SJSA1 (cell line): ENCODE data around the gene RPUSD1. TPM values are rescaled to one million over a fixed set of nuclear protein-coding genes. Genes with fewer than 3 reads are reported as not detected.

Source experiments
- DNase-seq, 2 experiments: peaks; one replicate each; pipeline ENCODE4 v3.0.0-alpha.2; 2015 to 2020; ENCODE audit warnings: low spot score in 2 of 2, low read depth in 1 of 2
- H3K27ac ChIP-seq: fragments of 250-450 bp; sonication (Bioruptor Pico); 2 replicates; pipeline ENCODE4 v1.5.1; 2020; ENCODE audit warnings: mild to moderate bottlenecking, moderate library complexity
- H3K27me3 ChIP-seq: fragments of 250-450 bp; sonication (Bioruptor Pico); replicated peaks from 2 replicates; pipeline ENCODE4 v1.5.1; 2020; ENCODE audit warnings: mild to moderate bottlenecking, moderate library complexity
- H3K36me3 ChIP-seq: fragments of 250-450 bp; sonication (Bioruptor Pico); 2 replicates; pipeline ENCODE4 v1.5.1; 2020; ENCODE audit warnings: mild to moderate bottlenecking
- H3K4me1 ChIP-seq: fragments of 250-450 bp; sonication (Bioruptor Pico); replicated peaks from 2 replicates; pipeline ENCODE4 v1.6.1; 2021; ENCODE audit warnings: mild to moderate bottlenecking
- H3K4me3 ChIP-seq: fragments of 250-450 bp; sonication (Bioruptor Pico); 2 replicates; pipeline ENCODE4 v1.5.1; 2020; ENCODE audit warnings: mild to moderate bottlenecking
- H3K9me3 ChIP-seq: fragments of 250-450 bp; sonication (Bioruptor Pico); replicated peaks from 2 replicates; pipeline ENCODE4 v1.5.1; 2020; ENCODE audit warnings: mild to moderate bottlenecking
- total RNA-seq: library from RNA; depleted of rRNA; stranded (reverse); fragments of >200 nt; shearing (Covaris generic); gene quantifications from 2 replicates; pipeline ENCODE4 v1.2.3, GENCODE V29; 2014

The RPUSD1 gene
- total RNA-seq, 1 experiment from 2014 or later: 35.7 TPM

GRCh38 chr16:813916-814412, 25.8 kb upstream of the RPUSD1 start:
- no peaks in the 10 kb centered on the region for H3K36me3 ChIP-seq
- H3K9me3 ChIP-seq: no peaks in the 10 kb centered on the region
- H3K27me3 ChIP-seq: peaks cover 15% of the 10 kb centered on the region
- no peak overlapping the region for H3K4me3 ChIP-seq
- H3K27ac ChIP-seq: no peak overlapping the region
- no peak for DNase-seq
- peaks cover 17% of the 10 kb centered on the region for H3K4me1 ChIP-seq

GRCh38 chr16:813204-813915, 25.2 kb upstream of the RPUSD1 start:
- Histone ChIP-seq H3K9me3 (no peaks in the 10 kb centered on the region), H3K36me3 (no peaks in the 10 kb centered on the region), H3K27me3 (peaks cover 15% of the 10 kb centered on the region), H3K4me1 (peaks cover 18% of the 10 kb centered on the region), H3K4me3 (0 out of 2 replicates have a peak overlapping the region, but pooled peaks have one; percentile 6), H3K27ac (no peak overlapping the region)
- DNase-seq: no peak

GRCh38 chr16:808085-808386, 19.9 kb upstream of the RPUSD1 start:
- peaks cover 13% of the 10 kb centered on the region for H3K4me1 ChIP-seq
- peaks cover 5% of the 10 kb centered on the region; the same call in 1 of the 2 replicates for H3K36me3 ChIP-seq
- peaks cover 17% of the 10 kb centered on the region for H3K27me3 ChIP-seq
- H3K4me3 ChIP-seq: peak overlapping the region; percentile 77
- no peak for DNase-seq
- H3K9me3 ChIP-seq: no peaks in the 10 kb centered on the region
- no peak overlapping the region; the same call in 1 of the 2 replicates for H3K27ac ChIP-seq

- DNase-seq: peak; percentile 89 to 95
- Histone ChIP-seq H3K9me3 (no peaks in the 10 kb centered on the region), H3K27ac (peak overlapping the region; percentile 82), H3K36me3 (peaks cover 5% of the 10 kb centered on the region; the same call in 1 of the 2 replicates), H3K4me3 (peak overlapping the region; percentile 77), H3K27me3 (peaks cover 19% of the 10 kb centered on the region), H3K4me1 (peaks cover 13% of the 10 kb centered on the region)
Measured at GRCh38 chr16:807347-808084, 19.3 kb upstream of the RPUSD1 start.

- Histone ChIP-seq H3K36me3 (peaks cover 5% of the 10 kb centered on the region; the same call in 1 of the 2 replicates), H3K27ac (no peak overlapping the region), H3K4me1 (peaks cover 13% of the 10 kb centered on the region), H3K27me3 (peaks cover 39% of the 10 kb centered on the region), H3K9me3 (no peaks in the 10 kb centered on the region), H3K4me3 (no peak overlapping the region)
- no peak for DNase-seq
Measured at GRCh38 chr16:805474-805873, 17.3 kb upstream of the RPUSD1 start.

- no peaks in the 10 kb centered on the region for H3K9me3 ChIP-seq
- H3K4me1 ChIP-seq: peaks cover 13% of the 10 kb centered on the region
- no peak overlapping the region for H3K4me3 ChIP-seq
- no peak overlapping the region for H3K27ac ChIP-seq
- H3K36me3 ChIP-seq: peaks cover 5% of the 10 kb centered on the region; the same call in 1 of the 2 replicates
- DNase-seq: no peak
- peaks cover 48% of the 10 kb centered on the region for H3K27me3 ChIP-seq
Measured at GRCh38 chr16:804193-805048, 16.2 kb upstream of the RPUSD1 start.

- H3K27ac ChIP-seq: no peak overlapping the region
- H3K9me3 ChIP-seq: no peaks in the 10 kb centered on the region
- H3K27me3 ChIP-seq: peaks cover 50% of the 10 kb centered on the region
- H3K4me1 ChIP-seq: peaks cover 13% of the 10 kb centered on the region
- H3K4me3 ChIP-seq: no peak overlapping the region
- peaks cover 5% of the 10 kb centered on the region; the same call in 1 of the 2 replicates for H3K36me3 ChIP-seq
- no peak for DNase-seq
Measured at GRCh38 chr16:803754-804080, 15.5 kb upstream of the RPUSD1 start.

GRCh38 chr16:802914-803753, 15.0 kb upstream of the RPUSD1 start:
- H3K4me1 ChIP-seq: peaks cover 10% of the 10 kb centered on the region
- peaks cover 50% of the 10 kb centered on the region for H3K27me3 ChIP-seq
- no peaks in the 10 kb centered on the region for H3K9me3 ChIP-seq
- DNase-seq: no peak
- no peak overlapping the region for H3K4me3 ChIP-seq
- H3K36me3 ChIP-seq: peaks cover 5% of the 10 kb centered on the region; the same call in 1 of the 2 replicates
- H3K27ac ChIP-seq: no peak overlapping the region

- Histone ChIP-seq H3K27ac (no peak overlapping the region), H3K27me3 (peaks cover 50% of the 10 kb centered on the region), H3K4me3 (no peak overlapping the region), H3K4me1 (peaks cover 7% of the 10 kb centered on the region; the same call in 1 of the 2 replicates), H3K36me3 (peaks cover 4% of the 10 kb centered on the region; the same call in 1 of the 2 replicates), H3K9me3 (no peaks in the 10 kb centered on the region)
- DNase-seq: no peak
Measured at GRCh38 chr16:802461-802860, 14.3 kb upstream of the RPUSD1 start.

GRCh38 chr16:801584-802363, 13.6 kb upstream of the RPUSD1 start:
- Histone ChIP-seq H3K27me3 (peaks cover 50% of the 10 kb centered on the region), H3K36me3 (peaks cover 2% of the 10 kb centered on the region), H3K9me3 (no peaks in the 10 kb centered on the region), H3K4me3 (no peak overlapping the region), H3K27ac (no peak overlapping the region), H3K4me1 (peaks cover 3% of the 10 kb centered on the region; the same call in 1 of the 2 replicates)
- DNase-seq: no peak

GRCh38 chr16:800834-801511, 12.8 kb upstream of the RPUSD1 start:
- Histone ChIP-seq H3K36me3 (peaks cover 8% of the 10 kb centered on the region), H3K27ac (no peak overlapping the region), H3K4me1 (no peaks in the 10 kb centered on the region), H3K9me3 (no peaks in the 10 kb centered on the region), H3K4me3 (no peak overlapping the region), H3K27me3 (peaks cover 50% of the 10 kb centered on the region)
- no peak for DNase-seq
